ENCODE measurements around the gene AIRE. TPM values are rescaled to one million over a fixed set of nuclear protein-coding genes. Genes with fewer than 3 reads are reported as not detected.

The AIRE gene
- total and polyA plus RNA-seq, 4 donors = 0.05 TPM; not detected in 3

DNA sequence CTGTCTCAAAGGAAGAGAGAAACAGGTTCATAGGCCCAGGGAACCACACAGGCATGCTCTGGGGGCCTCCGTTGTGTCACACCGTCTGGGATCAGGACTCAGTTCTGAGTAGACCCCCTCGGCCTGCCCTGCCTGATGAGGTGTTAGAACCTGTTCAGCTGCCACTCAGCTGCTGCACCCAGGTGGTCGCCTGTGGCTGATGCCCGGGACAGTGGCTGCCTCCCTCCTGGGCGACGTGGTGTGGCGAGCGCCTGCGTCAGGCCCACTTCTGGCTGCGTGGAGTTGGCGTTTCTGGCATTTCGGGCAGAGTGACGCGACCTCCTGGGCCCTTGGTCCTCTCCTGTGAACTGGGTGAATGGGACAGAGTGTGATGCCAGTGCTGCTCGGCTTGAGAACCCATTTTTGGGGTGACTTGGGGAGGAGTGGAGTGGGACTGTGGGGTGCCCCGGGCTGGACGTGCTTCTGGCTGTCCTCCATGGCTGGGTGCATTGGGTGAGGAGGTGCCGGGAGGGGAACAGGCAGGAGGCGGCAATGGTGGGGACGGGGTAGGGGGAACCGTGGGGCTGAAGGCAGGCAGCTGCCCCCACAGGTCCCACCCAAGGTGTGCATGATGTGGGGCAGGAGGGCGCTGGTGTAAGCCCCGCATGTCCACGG lies 42.7 kb downstream of the AIRE start:
- H3K9me3 ChIP-seq (ENCODE audit: control insufficient read depth in 4 of 4, low read length in 3 of 4) = no peaks in the 10 kb centered on the region
- no peaks in the 10 kb centered on the region for H3K4me1 ChIP-seq (ENCODE audit: control insufficient read depth in 4 of 4, insufficient read depth in 4 of 4, low read length in 3 of 4)
- 91% methylated on average over 25 of the region's 25 CpGs for WGBS
- no peaks in the 10 kb centered on the region for H3K27me3 ChIP-seq (ENCODE audit: control insufficient read depth in 4 of 4, insufficient read depth in 4 of 4, low read length in 3 of 4)
- no peak overlapping the region for H3K27ac ChIP-seq (ENCODE audit: low read depth in 1 of 2, low read length in 2 of 2)
- H3K9ac ChIP-seq (ENCODE audit: low read depth in 1 of 2, low read length in 2 of 2) = no peak overlapping the region
- DNase-seq (ENCODE audit: low spot score) = no peak
- TF ChIP-seq, protein P1, sequence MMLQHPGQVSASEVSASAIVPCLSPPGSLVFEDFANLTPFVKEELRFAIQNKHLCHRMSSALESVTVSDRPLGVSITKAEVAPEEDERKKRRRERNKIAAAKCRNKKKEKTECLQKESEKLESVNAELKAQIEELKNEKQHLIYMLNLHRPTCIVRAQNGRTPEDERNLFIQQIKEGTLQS (IDR thresholded peaks at IDR 0.05) = no peak
- TF ChIP-seq HNF4A (conservative IDR thresholded peaks at IDR 0.05) (no peak), FOXA2 (IDR thresholded peaks at IDR 0.05) (no peak), RXRA (IDR thresholded peaks at IDR 0.05) (no peak), JUND (IDR thresholded peaks at IDR 0.05) (no peak), CTCF (IDR thresholded peaks at IDR 0.05; ENCODE audit: low read depth, low read length, missing input control) (no peak), RAD21 (IDR thresholded peaks at IDR 0.05) (no peak), TAF1 (conservative IDR thresholded peaks at IDR 0.05) (no peak), MAX (IDR thresholded peaks at IDR 0.05) (no peak), FOXA1 (IDR thresholded peaks at IDR 0.05) (no peak), SP1 (IDR thresholded peaks at IDR 0.05) (no peak), GABPA (IDR thresholded peaks at IDR 0.05 in 1 of 2, conservative IDR thresholded peaks at IDR 0.05 in 1 of 2) (no peak), REST (IDR thresholded peaks at IDR 0.05) (no peak)
- TF ChIP-seq, protein P2, sequence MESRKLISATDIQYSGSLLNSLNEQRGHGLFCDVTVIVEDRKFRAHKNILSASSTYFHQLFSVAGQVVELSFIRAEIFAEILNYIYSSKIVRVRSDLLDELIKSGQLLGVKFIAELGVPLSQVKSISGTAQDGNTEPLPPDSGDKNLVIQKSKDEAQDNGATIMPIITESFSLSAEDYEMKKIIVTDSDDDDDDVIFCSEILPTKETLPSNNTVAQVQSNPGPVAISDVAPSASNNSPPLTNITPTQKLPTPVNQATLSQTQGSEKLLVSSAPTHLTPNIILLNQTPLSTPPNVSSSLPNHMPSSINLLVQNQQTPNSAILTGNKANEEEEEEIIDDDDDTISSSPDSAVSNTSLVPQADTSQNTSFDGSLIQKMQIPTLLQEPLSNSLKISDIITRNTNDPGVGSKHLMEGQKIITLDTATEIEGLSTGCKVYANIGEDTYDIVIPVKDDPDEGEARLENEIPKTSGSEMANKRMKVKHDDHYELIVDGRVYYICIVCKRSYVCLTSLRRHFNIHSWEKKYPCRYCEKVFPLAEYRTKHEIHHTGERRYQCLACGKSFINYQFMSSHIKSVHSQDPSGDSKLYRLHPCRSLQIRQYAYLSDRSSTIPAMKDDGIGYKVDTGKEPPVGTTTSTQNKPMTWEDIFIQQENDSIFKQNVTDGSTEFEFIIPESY (IDR thresholded peaks at IDR 0.05) = no peak
- H3K4me3 ChIP-seq (ENCODE audit: low read depth in 1 of 3, low read length in 3 of 3) = no peak overlapping the region
- H3K36me3 ChIP-seq (ENCODE audit: control insufficient read depth in 4 of 4, insufficient read depth in 3 of 4, low read depth in 1 of 4, low read length in 3 of 4) = peaks cover 5 to 44% (median 20%) of the 10 kb centered on the region in 4 donors
